ENCODE data around the gene VKORC1.

VKORC1 gene

GRCh38 chr16:31106509-31107464 is 12.2 kb upstream of the VKORC1 start:
- TF ChIP-seq CTCF (IDR thresholded peaks at IDR 0.05) = no peak

GRCh38 chr16:31105677-31106213 is 11.1 kb upstream of the VKORC1 start:
- TF ChIP-seq CTCF (IDR thresholded peaks at IDR 0.05) = peak; percentile 84

GRCh38 chr16:31099860-31100638 is 5.5 kb upstream of the VKORC1 start:
- TF ChIP-seq CTCF (IDR thresholded peaks at IDR 0.05) = no peak

DNA sequence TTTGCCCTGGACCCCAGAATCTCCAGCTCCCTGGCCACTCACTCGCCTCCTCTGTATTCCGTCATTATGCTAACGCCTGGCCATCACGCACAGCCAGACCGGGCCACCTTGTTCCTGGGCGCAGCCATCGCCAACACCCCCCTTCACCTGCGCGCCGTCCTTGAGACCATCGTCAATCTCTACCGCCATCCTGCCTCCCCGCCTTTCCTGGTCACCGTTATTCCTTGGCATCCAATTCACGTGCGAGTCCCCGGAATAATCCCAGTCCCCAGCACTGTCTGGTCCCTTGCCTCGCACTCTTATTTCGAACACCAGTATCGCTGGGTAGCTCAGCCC is 541 bp downstream of the VKORC1 start:
- no peak for TF ChIP-seq CTCF (IDR thresholded peaks at IDR 0.05)

GRCh38 chr16:31093132-31093703 is 1.4 kb downstream of the VKORC1 start:
- no peak for TF ChIP-seq CTCF (IDR thresholded peaks at IDR 0.05)

DNA sequence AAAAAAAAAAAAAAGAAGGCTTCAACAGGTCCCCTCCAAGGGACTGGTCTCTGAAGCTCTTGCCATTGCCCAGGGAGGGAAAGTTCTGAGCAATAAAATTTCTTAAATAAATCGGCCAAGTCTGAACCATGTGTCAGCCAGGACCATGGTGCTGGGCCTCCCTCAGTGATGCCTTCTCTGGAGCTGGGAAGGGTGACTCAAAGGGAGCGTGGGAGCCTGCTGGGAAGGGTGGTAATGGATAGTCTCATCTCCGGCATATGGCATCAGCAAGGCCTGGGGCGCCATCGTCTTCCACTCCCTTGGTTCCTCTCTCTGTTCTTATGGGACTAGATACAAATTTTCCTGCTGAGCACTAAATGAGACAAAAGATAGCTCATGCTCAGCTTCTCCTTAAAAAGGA is 2.3 kb downstream of the VKORC1 start:
- no peak for TF ChIP-seq CTCF (IDR thresholded peaks at IDR 0.05)

DNA sequence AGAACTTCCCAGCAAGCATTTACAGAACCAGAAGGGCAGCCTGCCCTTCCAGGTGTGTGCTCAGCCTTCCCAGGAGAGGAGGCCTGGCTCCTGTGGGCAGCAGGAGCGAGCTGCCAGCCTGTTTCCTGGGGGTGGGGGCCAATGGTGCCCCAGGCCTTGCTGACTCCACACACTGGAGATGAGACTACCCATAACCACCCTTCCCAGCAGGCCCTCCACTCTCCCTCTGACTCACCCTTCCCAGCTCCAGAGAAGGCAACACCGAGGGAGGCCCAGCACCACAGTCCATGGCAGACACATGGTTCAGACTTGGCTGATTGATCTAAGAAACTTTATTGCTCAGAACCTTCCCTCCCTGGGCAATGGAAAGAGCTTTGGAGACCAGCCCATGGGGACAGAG is 4.1 kb downstream of the VKORC1 start:
- TF ChIP-seq CTCF (IDR thresholded peaks at IDR 0.05) = no peak

Measured in LNCAP (cell line).